Stimulated activated CD4-positive, alpha-beta T cell treated with anti-CD3 and anti-CD28 coated beads, Interleukin-1b, Interleukin-23, amount 100 ng/mL, for 24 hours (primary cell): ENCODE results near the gene NPFF.
"Not testable (repeated sequence)": the region's sequence is repeated elsewhere in the genome, so short reads cannot be mapped to it uniquely, and the experiment has no call there.

Experiments used
- DNase-seq, 4 experiments: peaks; one replicate each; pipeline ENCODE4 v3.0.0-alpha.2; 2020; ENCODE audit warnings: low read depth in 4 of 4, low spot score in 1 of 4

The NPFF gene

DNA sequence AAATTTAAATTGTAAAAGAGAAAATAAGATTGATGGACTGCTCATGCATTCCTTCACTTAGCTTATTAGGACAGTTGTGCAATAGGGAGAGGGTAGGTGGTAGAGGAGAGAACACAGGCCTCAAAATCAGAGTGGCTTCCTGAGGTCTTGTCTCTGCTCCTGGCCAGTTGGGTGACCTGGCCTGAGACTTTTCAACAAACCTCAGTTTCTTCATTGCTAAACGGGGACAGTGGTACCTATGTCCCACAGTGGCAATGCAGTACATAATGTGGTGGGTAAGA, 10.6 kb downstream of the NPFF start:
- DNase-seq: no peak

DNA sequence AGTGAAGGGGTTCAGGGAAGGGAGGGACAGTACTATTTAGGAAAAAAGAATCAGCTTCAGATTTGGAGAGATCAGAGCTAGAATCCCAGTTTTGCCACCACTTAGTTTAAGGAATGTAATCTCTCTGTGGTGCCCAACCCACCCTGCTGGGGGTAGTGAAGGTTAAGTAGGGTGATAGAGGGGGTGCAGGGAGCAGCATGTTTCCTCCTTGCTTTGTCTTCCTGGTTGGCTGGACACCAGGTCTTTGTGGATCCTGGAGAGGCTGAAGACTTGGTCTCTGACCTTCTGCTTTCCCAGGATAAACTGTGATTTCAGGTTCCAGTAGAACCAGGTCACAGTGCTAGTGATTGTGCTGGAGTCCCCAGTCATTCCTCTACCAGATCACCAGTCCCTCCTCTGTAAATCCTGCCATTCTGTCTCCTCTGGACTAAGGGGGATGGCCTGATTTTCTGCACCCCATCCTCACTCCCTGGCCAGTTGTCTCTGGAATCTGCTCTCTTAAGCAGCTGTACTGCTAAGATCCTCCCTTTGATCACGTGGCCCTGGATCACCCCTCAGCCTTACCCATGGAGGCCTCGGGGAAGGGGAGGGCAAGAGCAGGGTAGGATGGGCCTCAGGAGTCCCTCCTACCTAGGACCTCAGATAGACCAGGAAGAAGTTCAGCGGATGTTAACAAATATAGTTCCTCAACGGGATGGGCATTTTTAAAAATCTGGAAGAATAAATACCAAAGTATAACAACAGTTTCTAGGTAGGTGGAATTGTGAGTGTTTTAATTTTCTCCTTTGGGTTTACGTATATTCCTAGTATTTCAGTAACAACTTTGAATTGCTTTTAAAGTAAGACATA, 11.2 kb downstream of the NPFF start:
- DNase-seq: no peak

DNA sequence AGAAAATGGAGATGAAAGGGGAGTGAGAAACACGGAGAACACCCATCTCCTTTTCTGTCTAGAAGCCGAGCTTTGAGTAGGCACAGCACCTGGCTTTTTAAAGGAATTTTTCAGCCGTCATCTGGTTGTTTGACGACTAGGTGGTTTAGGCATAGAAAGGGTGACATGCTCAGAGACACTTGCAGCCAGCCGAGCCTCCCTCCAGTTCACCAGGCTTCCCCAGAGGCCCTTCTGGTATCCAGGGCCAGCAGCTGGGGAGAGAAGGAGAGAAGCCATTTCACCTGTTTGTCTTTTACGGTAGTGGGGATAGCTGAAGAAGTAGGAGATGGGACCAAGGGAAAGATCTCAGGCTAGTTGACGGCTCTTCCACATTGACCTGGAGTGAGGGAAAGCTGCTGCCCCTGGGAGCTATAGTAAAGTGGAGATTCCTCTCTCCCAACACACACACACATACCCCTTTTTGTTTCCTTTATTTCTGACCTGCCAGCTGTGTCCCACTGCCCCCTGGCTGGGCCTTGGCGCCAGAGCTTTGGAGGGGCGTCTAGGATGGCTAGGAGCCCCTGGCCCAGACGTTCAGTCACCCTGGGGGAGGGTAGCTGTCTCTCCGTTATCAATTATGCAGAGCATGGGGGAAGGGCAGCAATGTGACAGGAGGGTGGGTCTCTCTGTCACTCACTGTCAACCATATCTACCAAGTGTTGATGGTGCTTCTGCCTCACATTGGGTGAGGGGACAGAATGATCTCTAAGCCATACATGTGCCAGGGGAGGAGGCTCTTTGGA, 13.5 kb downstream of the NPFF start:
- no peak for DNase-seq

DNA sequence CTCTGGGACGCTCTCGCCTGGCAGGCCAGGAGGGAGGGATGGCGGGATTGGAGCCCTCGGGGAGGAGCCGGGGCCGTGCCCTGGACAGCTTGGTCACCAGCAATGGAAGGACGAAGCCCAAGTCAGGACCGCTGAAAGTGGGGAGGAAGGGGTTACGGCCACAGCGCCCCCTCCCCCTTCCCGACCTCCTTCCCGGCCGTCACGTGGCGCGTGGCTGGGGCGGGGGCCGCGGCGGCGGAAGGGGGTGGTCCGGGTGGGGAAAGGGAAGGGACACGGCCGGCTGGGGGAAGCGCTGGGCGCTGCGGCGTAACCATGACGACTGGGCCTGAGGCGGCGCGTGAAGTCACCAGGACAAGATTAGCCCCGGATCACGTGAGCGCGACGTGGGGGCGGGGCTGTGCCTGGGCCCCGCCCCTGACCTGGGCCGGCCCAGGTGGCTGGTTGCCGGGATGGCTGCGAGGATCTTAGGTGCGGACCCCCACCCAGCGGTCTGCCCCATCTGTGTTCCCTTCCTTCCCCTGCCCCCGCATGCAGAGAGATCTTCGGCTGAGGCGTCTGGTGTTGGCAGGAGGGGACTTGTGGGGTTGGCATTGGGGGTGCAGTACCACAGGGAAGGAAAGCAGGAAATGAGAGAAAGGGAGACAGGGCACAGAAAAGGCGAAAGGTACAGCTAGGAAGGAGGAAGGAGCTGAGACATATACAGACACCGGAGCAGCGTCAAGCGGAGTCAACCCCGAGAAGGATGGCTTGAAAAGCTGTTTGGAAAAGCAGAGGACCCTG, 14.3 kb downstream of the NPFF start:
- DNase-seq: peak; percentile 72 to 80 (median 74)

DNA sequence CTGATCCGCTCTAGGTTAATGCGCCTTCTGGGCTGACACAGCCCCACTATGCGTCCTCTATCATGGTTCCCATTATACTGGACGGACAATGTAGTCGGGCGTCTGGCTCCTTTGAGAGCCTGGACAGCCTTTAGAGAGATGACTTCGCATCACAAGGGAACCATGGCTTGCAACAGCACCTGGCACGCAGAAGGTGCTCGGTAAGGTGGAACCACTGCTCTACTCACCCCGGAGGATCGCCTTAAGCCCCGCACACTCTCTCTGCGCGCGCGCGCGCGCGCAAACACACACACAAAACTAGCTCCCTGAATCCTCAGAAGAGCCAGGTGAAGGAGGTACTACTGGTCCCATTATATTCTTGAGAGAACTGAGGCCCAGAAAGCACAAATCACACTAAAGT, 15.1 kb downstream of the NPFF start:
- no peak for DNase-seq

DNA sequence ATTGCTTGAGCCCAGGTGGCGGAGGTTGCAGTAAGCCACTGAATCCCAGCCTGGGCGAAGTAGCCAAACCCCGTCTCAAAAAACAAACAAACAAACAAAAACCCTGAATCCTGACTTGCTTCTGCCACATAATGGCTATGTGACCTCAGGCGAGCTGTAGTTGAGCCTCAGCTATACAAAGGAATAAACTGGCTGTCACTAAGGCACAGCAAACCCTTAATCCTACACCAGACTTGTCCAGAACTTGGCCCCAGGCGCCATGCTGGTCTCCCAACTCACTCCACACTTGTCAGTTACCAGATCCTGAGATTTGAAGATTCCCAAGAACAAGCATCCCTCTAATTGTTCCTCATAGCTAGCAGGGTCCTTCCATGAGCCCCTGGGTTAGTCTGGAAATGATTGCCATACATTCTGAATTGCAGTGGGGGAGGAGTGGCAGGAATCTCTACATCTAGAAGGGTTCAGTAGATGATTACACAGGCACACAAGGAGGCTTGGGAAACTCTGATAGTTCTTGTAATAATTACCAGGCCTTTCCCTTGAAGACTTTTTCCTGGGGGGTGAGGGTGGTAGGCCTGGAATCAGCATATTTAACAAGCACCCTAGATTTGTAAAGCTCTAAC, 17.9 kb downstream of the NPFF start:
- DNase-seq: no peak

DNA sequence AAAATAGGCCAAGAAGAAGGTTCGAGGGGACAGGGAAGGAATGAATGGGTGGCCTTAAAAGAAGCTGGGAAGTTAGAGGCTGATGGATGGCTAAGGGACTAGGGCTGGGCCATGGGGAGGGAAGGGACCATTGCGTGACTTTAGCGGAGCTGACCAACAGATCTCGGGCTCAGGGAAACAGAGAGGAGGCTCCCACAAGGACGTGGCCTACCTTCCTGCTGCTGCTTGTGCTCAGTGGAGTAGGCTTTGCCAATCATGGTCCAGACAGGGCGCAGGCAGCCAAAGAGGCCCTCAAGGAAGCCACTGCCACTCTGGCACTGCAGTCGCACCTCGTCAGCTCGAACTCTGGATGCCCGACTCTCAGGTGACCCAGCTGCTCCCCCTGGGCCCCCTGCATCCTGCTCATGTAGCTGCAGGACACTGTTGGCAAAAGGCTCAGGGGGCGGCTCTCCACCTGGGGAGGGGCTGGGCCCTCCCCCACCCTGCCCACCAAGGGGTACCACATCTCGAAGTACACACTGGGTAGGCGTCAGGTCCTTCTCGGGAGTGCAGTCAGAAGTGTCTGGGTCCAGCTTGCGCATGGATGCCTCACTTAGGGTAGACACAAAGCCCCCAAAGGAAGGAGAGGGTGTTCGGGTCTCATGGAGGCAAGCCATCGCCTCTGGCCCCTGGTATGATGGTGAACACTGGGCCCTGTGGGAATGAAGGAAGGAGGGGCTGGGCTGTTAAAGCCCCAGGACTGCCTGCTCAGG, 20.4 kb downstream of the NPFF start:
- no peak for DNase-seq

DNA sequence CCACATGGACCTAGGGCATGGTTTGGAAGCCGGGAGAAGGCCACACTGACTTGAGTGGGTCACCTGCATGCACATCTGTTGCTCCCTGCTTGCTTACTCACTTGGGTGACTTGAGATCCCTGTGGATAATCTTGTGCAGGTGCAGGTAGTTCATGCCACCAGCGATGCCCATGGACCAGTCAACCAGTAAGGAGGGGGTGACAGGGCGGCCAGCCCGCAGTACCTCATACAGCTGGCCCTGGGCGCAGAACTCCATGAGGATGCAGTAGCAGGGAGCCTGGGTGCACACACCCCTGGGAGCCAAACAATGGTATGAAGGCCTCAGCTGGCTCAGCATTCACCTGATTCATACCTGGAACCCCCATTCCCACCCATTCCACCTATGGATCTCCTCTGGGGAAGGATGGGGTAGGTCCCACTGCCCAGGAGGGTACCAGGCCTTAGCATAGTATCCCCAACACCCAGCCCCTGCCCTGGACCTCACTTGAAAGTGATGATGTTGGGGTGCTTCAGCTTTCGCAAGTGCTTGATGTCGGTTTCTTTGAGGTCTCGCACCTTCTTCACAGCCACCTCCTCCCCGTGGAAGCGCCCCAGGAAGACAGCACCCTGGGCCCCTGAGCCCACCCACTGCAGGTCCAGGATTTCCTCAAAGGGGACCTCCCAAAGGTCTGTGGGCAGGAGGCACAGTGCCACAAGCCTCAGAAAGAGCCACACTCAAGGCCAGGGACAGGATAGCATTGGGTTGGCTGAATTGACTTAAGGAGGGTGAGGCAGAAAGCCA, 21.1 kb downstream of the NPFF start:
- no peak for DNase-seq

DNA sequence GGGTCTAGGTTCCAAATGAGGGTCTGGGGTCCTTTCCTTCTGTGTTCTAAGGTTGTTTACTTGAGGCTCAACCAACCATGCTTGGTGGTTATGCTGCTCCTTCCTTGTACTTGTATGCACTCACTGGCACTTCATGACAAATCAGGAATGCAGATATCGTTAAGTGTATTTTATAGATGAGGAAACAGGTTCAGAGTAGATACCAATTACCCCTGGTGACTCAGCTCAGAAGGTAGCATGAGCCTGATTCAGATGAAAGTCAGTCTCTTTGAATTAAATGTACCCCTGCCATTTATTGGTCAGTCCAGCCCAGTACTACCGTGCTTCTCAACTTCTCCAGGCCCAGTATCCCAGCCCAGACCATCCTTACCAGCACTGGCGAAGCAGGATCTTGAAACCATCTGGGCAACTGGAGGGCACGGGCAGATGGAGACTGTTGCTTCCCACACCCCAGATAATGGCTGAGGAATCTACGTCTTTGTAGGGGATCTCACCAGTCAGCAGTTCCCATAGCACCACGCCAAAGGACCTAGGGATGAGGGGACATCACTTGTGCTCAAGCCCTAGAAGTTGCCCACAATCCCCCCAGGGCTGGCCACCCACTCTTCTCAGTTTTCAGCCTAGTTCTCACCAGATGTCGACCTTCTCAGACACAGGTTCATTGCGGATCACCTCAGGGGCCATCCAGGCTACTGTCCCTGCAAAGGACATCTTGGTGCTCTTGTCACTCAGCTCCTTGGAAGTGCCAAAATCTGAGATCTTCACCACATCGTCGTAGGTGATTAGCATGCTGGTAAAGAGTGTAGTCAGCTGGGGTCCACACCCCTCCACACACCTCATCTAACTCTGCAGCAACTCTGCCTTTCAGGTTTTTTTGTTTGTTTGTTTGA, 22.4 kb downstream of the NPFF start:
- DNase-seq: no peak

DNA sequence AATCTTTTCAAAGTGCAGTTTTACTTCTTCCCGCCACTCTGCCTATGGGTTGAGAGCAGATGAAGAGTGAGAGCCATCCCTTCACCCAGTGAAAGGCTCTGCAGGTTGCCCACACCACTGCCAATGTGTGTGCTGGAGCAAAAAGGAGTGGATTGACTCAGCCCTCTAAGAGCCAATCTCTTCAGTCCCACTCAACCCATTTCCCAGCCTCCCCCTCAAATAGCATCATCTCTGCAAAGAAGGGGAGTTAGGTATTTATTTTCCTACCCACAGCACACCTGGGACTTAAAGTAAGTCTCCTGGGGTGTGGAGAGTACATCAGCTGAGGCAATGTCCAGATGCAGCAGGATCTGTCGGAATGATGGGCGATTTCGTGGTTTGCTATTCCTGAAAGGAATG, 23.3 kb downstream of the NPFF start:
- DNase-seq: no peak

DNA sequence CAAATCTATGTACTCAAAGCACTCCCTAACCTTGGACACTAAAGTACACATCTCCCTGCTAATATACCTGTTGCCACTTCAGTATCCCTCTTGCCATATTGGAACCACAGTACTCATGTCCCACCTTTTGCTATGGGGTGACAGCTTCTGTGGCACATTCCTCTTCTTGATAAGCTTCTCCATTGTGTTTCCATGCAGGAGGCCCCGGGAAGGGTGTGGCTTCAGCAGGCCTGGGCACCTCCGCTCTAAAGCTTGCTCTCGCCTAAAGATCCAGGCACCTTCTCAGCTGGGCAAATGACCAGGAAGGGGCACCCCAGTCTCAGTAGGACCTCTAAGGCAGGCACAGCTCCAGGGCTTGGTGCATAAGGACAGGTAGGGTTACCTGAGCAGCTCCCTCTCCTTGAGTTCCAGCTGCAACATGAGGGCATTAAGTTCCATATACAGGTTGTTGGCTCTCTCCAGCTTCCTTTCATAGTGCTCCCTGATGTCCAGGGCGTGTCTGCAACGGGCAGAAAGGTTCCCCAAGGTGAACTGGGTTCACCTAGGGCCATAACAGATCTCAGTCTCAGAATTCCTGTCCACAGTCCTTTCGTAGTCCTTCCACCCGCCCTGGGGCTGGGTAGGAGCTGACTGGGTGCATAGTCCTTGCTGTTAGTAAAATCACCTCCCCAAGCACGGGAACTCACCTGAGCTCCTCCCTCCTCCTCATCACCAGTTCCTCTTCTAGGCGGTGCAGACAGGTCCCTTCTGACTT, 23.9 kb downstream of the NPFF start:
- no peak for DNase-seq

DNA sequence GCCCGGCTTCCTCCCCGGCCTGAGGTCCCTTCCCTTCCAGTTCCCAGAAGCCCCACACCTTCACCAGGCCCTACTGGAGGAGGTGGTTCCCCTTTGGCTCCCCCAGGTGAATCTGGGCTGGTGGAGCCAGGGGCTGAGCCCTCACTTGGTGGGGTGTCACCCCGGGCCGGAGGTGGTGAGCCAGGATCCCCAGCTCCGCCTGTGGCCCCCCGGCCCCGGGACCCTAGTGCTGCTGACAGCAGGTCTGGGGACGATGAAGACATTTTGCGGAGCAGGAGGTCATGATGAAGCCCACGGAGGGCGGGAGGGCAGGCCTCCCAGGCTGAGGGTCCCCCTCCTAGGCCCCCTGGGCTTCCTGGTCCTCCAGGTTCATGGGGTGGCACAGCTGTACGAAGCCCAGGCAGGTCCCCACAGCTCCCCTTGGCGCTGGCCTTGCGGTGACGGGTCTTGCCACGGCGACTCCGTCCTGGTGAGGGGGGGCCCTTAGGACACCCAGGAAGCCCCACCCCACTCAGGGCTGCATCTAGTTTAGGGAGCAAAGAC, 24.6 kb downstream of the NPFF start:
- DNase-seq: no peak

DNA sequence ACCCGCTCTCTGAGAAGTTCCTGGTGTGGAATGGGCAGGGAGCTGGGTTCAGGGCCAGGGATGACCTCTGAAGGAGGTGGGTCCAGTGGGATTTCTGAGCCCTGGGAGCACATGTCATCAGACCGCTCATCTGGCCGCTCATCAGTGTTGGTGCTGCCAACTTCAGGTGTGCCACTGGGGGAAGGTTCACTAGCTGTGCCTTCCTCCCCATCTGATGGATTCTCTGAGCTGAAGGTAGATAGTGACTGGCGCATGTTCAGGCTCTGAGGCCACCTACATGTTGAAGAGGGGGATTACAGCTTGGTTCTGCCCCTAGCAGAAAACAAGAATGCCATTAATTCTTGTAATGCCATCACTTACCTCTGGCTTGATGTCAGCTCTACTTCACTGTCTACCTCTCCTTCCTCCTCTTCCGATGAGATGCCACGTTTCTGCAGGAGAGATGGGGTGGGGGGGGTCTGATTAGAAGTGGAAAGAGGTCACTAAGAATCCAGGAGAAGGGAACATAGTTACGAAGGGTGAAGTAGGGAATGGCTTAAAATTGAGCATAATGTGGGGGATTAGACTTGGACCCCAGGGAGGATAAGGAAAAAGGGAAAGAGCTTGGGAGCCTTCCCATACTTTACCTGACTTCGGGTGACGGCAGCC, 25.2 kb downstream of the NPFF start:
- DNase-seq: no peak

DNA sequence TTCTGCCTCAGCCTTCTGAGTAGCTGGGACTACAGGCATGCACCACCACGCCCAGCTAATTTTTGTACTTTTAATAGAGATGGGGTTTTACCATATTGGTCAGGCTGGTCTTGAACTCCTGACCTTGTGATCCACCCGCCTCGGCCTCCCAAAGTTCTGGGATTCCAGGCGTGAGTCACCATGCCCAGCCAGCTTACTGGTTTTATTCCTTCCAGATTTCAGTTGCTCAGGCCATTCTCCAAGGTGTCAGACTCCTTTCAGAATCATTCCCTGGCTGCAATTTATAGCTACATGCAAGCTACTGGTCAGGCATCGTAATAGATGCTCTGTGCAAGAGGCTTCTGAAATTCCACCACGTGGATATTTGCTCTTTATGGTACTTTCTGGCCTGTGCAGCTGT, 25.8 kb downstream of the NPFF start:
- not testable (repeated sequence) for DNase-seq

DNA sequence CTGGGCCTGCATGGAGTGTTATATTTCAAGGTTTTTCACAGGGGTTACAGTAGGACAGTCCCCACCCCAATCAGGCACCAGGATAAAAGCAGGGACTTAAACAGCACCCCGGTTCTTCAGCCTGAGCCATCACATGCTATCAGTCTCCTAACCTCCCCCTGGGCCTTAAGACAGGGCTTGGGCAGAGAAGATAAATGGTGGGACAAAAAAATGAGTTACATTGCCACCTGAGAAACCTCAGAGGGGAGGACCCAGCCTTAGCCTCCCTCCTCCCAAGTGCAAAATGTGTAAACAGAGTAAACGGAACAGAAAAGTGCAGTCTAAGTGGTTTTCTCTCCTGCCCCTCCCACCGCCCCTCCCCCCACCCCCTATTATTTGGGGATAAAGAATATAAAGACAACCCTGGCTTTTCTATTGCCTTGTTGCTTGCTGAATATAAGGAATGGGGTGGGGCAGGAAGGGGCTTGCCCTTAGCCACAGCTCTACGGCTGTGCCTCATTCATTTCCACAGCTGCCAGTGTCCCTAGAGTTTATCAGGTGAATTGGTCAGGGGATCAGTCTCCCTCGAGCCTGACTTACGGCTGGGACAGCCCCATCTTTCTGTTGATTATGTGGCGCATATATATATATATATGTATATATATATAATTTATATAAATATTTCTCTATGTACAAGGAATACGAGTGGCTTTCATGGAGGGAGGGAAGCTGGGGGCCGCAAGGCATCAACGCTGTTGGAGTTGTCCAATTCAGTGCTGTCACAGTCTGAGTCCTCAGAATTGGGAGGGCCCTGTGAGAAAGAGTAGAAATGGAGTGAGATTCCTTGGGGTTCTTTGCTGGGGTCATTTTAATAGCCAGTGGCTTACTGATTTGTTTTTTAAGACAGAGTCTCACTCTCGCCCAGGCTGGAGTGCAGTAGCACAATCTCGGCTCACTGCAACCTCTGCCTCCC, 26.5 kb downstream of the NPFF start:
- DNase-seq: no peak

DNA sequence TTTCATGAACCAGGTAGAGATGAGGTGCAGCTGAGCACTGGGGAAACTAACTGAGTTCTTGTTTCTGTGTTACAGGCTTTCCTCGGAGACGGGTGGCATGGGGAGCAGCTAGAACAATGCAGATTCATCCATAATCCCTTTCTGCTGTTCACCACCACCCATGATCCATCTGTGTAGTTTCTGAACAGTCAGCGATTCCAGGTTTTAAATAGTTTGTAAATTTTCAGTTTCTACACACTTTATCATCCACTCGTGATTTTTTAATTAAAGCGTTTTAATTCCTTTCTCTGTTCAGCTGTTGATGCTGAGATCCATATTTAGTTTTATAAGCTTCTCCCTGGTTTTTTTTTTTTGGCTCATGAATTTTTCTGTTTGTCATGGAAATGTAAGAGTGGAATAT, 28.0 kb downstream of the NPFF start:
- no peak for DNase-seq
